A549 (cell line): Measurements from ENCODE around the gene MMP25. TPM values are rescaled to one million over a fixed set of nuclear protein-coding genes. Genes with fewer than 3 reads are reported as not detected.
"Not testable (repeated sequence)": the region's sequence is repeated elsewhere in the genome, so short reads cannot be mapped to it uniquely, and the experiment has no call there.

Experiments used
- ATAC-seq, 2 experiments: fragments of 200-7000 bp in 1 of 2; fragments of >200 bp in 1 of 2; cut with Nextera tagmentation in 1 of 2; cut with Tn5 transposase in 1 of 2; 3 replicates each; pipeline versions ENCODE4 v1.8.0 to v1.9.1; 2018 to 2020; ENCODE audit warnings: mild to moderate bottlenecking in 1 of 2, moderate library complexity in 1 of 2
- CTCF ChIA-PET: fragments of 300-600 bp; sonication (Branson Sonifier 250); formaldehyde crosslinking; extraction: SDS; loops from one replicate; lab custom pipeline; 2021; ENCODE audit warnings: antibody characterized with exemption, inconsistent platforms; lab: Yijun Ruan, JAX
- POLR2A ChIA-PET: fragments of 350-600 bp; formaldehyde crosslinking; extraction: SDS; loops from one replicate; lab custom pipeline; 2021; ENCODE audit warnings: antibody characterized with exemption, inconsistent platforms; lab: Yijun Ruan, JAX
- DNase-seq, 2 experiments: peaks; one replicate each; pipeline versions ENCODE4 v3.0.0 to v3.0.0-alpha.2; 2011 to 2016; ENCODE audit warnings: low read depth in 1 of 2, low spot score in 1 of 2
- FAIRE-seq: peaks from 2 replicates; lab custom pipeline; 2011; peaks lifted over from hg19 to GRCh38; lab: Jason Lieb, UNC
- H3K27ac ChIP-seq, 2 experiments: fragments of >200 bp; sonication (Bioruptor Twin); formaldehyde crosslinking; 3 replicates each; pipeline ENCODE4 v1.5.1; 2016 to 2017
- H3K4me1 ChIP-seq: fragments of >200 bp; sonication (Bioruptor Twin); formaldehyde crosslinking; 3 replicates; pipeline ENCODE4 v1.6.1; 2016
- H3K4me2 ChIP-seq: fragments of >200 bp; sonication (Bioruptor Twin); formaldehyde crosslinking; 3 replicates; pipeline ENCODE4 v1.6.1; 2016
- H3K4me3 ChIP-seq: fragments of >200 bp; sonication (Bioruptor Twin); formaldehyde crosslinking; 3 replicates; pipeline ENCODE4 v1.5.1; 2016
- H3K9me3 ChIP-seq: fragments of >200 bp; sonication (Bioruptor Twin); formaldehyde crosslinking; 3 replicates; pipeline ENCODE4 v1.6.1; 2016
- BHLHE40 ChIP-seq: IDR thresholded peaks from 2 replicates; pipeline ENCODE4 v1.6.1; 2012; ENCODE audit warnings: low read depth, low read length, inconsistent platforms
- EHMT2 ChIP-seq: fragments of 200-600 bp; sonication (generic); IDR thresholded peaks from 2 replicates; pipeline ENCODE4 v1.6.1; 2016; ENCODE audit warnings: antibody characterized with exemption, low read depth, mild to moderate bottlenecking, moderate library complexity
- EP300 ChIP-seq, 2 experiments: fragments of >200 bp; sonication (Bioruptor Twin); formaldehyde crosslinking; IDR thresholded peaks; 2 replicates in 1 of 2; 3 replicates in 1 of 2; pipeline ENCODE4 v1.6.1; 2016 to 2017
- ESRRA ChIP-seq: fragments of 150-350 bp; IDR thresholded peaks from 2 replicates; pipeline ENCODE4 v1.6.1; 2014; ENCODE audit warnings: mild to moderate bottlenecking, low read length, borderline replicate concordance
- GATA3 ChIP-seq: IDR thresholded peaks from 2 replicates; pipeline ENCODE4 v1.6.1; 2012; ENCODE audit warnings: borderline replicate concordance
- HDAC2 ChIP-seq: fragments of 200-600 bp; sonication (generic); IDR thresholded peaks from 2 replicates; pipeline ENCODE4 v1.6.1; 2016
- HOXA7 ChIP-seq: fragments of 250-450 bp; sonication (Bioruptor Pico); IDR thresholded peaks from 2 replicates; pipeline ENCODE4 v1.5.0; 2020; ENCODE audit warnings: mild to moderate bottlenecking, moderate library complexity
- HOXB5 ChIP-seq: fragments of 250-450 bp; sonication (Bioruptor Pico); IDR thresholded peaks from 2 replicates; pipeline ENCODE4 v1.5.0; 2020; ENCODE audit warnings: mild to moderate bottlenecking, moderate library complexity
- JUNB ChIP-seq: fragments of >200 bp; sonication (Bioruptor Twin); formaldehyde crosslinking; IDR thresholded peaks from 2 replicates; pipeline ENCODE4 v1.6.1; 2016
- KDM1A ChIP-seq: fragments of 200-600 bp; sonication (generic); IDR thresholded peaks from 2 replicates; pipeline ENCODE4 v1.6.1; 2016; ENCODE audit warnings: low read depth, mild to moderate bottlenecking
- MAFK ChIP-seq: fragments of 450-650 bp; IDR thresholded peaks from 2 replicates; pipeline ENCODE4 v1.6.1; 2014; ENCODE audit not compliant: partially characterized antibody
- MYC ChIP-seq: IDR thresholded peaks from 2 replicates; pipeline ENCODE4 v1.6.1; 2012; ENCODE audit warnings: mild to moderate bottlenecking, inconsistent platforms, low read length, improper control_type of control experiment, borderline replicate concordance
- NR3C1 ChIP-seq: fragments of >200 bp; sonication (Bioruptor Twin); formaldehyde crosslinking; IDR thresholded peaks from 3 replicates; pipeline ENCODE4 v1.6.1; 2017
- POLR2A ChIP-seq: IDR thresholded peaks from 2 replicates; pipeline ENCODE4 v1.6.1; 2012; ENCODE audit warnings: mild to moderate bottlenecking, low read length
- POLR2AphosphoS2 ChIP-seq: conservative IDR thresholded peaks from 2 replicates; pipeline ENCODE4 v1.6.1; 2012; ENCODE audit warnings: low read length, improper control_type of control experiment, inconsistent platforms
- RCOR1 ChIP-seq: fragments of 150-350 bp; IDR thresholded peaks from 2 replicates; pipeline ENCODE4 v1.6.1; 2014; ENCODE audit warnings: antibody characterized with exemption, low read length, low read depth
- SREBF2 ChIP-seq: fragments of 450-650 bp; IDR thresholded peaks from 2 replicates; pipeline ENCODE4 v1.6.1; 2014; ENCODE audit warnings: mild to moderate bottlenecking, moderate library complexity
- WGBS: methylation state at CpG from one replicate; pipeline ENCODE4 v1.1.6; 2017; ENCODE audit errors: missing lambda C conversion rate; 5-methylcytosine and 5-hydroxymethylcytosine counted together
- polyA plus RNA-seq, 4 experiments: library from polyadenylated mRNA; depleted of rRNA in 3 of 4; stranded (reverse); fragments of >200 nt; fragmentation: RNase III in 1 of 4; extraction: RNeasy Plus Mini Kit Qiagen cat#74134 plus additional on column Dnase treatment in 1 of 4; gene quantifications; 2 replicates in 3 of 4; 3 replicates in 1 of 4; pipeline ENCODE4 v1.2.3, GENCODE V29; 2011 to 2017
- TF ChIP-seq, protein P1 (sequence below): fragments of >200 bp; sonication (Bioruptor Twin); formaldehyde crosslinking; IDR thresholded peaks from 3 replicates; pipeline ENCODE4 v1.5.1; 2016
- TF ChIP-seq, protein P2 (sequence below): fragments of >200 bp; sonication (Bioruptor Twin); formaldehyde crosslinking; IDR thresholded peaks from 2 replicates; pipeline ENCODE4 v1.6.1; 2016

MMP25 gene
- polyA plus RNA-seq, 2 of the 4 experiments (the other 2 are of a cell fraction), result 0.04 to 0.31 TPM

DNA sequence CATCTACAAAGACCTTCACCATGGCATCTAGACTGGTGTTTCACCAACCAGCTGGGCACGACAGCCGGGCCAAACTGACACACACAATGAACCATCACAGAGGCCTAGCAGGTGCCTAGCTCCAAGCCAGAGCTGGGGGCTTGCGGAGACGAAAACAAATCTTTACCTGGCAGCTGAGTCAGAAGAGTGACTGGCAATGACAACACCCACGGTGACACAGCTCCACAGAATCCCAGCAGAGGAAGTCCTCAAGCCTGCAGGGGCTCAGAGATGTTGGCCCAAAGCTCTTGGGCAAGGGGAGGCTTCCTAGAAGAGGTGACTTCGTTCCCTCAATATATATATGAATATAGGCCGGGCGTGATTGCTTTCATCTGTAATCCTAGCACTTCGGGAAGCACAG lies 5.1 kb downstream of the MMP25 start:
- DNase-seq (no peak), FAIRE-seq (no peak), ATAC-seq (no peak)
- POLR2A ChIA-PET, result no interaction called here
- WGBS, result 64% methylated on average over 7 of the region's 9 CpGs
- H3K4me1 ChIP-seq, result peaks cover 2% of the 10 kb centered on the region; the same call in 1 of the 3 replicates
- no peak overlapping the region for H3K27ac ChIP-seq
- H3K9me3 ChIP-seq, result no peaks in the 10 kb centered on the region
- no peak for TF ChIP-seq RCOR1
- TF ChIP-seq MAFK, result no peak
- TF ChIP-seq HOXA7 (CRISPR knock-in tag), result no peak
- no peak for TF ChIP-seq POLR2AphosphoS2
- no peak for TF ChIP-seq KDM1A
- TF ChIP-seq EHMT2, result no peak
- TF ChIP-seq SREBF2, result no peak
- no peak for TF ChIP-seq HOXB5 (CRISPR knock-in tag)
- no peak for TF ChIP-seq EP300 (IDR thresholded peaks at IDR 0.05)
- TF ChIP-seq POLR2A, result no peak
- TF ChIP-seq, protein P1, sequence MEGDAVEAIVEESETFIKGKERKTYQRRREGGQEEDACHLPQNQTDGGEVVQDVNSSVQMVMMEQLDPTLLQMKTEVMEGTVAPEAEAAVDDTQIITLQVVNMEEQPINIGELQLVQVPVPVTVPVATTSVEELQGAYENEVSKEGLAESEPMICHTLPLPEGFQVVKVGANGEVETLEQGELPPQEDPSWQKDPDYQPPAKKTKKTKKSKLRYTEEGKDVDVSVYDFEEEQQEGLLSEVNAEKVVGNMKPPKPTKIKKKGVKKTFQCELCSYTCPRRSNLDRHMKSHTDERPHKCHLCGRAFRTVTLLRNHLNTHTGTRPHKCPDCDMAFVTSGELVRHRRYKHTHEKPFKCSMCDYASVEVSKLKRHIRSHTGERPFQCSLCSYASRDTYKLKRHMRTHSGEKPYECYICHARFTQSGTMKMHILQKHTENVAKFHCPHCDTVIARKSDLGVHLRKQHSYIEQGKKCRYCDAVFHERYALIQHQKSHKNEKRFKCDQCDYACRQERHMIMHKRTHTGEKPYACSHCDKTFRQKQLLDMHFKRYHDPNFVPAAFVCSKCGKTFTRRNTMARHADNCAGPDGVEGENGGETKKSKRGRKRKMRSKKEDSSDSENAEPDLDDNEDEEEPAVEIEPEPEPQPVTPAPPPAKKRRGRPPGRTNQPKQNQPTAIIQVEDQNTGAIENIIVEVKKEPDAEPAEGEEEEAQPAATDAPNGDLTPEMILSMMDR, result no peak
- TF ChIP-seq, protein P2, sequence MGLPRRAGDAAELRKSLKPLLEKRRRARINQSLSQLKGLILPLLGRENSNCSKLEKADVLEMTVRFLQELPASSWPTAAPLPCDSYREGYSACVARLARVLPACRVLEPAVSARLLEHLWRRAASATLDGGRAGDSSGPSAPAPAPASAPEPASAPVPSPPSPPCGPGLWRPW, result no peak
- no peak for TF ChIP-seq HDAC2
- no peak for TF ChIP-seq GATA3
- TF ChIP-seq JUNB, result no peak
- no peak for TF ChIP-seq NR3C1
- no peak for TF ChIP-seq BHLHE40
- no peak for TF ChIP-seq MYC
- no peak for TF ChIP-seq ESRRA
- CTCF ChIA-PET, result interaction anchor here (0.8 to 6.2 kb wide), 7 partner anchors 8 to 78 kb away, joined by 3 to 104 read pairs (median 5); partner anchors contain the start of gene IL32
- no peak overlapping the region for H3K4me2 ChIP-seq
- no peak overlapping the region for H3K4me3 ChIP-seq

DNA sequence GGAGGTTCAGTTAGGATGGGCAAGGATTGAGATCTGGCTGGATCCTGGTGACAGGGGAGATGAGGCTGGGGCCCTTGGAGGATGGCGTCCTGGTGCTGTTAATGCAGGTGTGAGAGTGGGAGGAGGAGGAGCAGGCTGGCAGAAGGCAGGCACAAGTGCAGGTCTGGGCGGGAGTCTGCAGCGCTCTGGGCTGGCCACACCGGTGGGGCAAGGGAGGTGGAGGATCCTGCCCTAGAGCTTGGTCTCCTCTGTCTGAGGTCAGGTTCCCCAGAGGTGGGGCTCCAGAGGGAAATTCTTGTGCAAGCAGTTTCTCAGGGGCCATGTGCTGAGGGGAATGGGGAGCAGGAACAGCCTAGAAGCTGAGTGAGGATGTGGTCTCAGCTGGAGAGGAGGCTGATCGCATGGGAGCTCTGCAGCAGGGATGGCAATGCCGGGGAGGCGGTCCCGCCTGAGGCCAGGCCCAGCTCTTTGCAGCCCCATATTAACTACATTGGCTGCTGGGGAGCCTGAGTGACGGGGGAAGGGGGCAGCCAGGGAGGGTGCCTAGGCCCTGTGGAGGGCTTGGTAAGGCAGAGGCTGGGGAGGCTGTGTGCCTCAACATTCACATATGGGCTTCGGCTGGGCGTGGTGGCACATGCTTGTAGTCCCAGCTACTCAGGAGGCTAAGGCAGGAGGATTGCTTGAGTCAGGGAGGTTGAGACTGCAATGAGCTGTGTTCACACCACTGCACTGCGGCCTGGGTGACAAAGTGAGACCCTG lies 6.4 kb downstream of the MMP25 start:
- H3K4me1 ChIP-seq, POLR2A ChIA-PET, DNase-seq, H3K9me3 ChIP-seq, H3K27ac ChIP-seq, ATAC-seq, H3K4me2 ChIP-seq, FAIRE-seq, H3K4me3 ChIP-seq: not testable (repeated sequence)
- WGBS, result 81% methylated on average over 11 of the region's 12 CpGs
- CTCF ChIA-PET, result interaction anchor here (6.2 kb wide), 1 partner anchor 21 kb away, joined by 104 read pairs; no protein-coding TSS in a partner anchor

DNA sequence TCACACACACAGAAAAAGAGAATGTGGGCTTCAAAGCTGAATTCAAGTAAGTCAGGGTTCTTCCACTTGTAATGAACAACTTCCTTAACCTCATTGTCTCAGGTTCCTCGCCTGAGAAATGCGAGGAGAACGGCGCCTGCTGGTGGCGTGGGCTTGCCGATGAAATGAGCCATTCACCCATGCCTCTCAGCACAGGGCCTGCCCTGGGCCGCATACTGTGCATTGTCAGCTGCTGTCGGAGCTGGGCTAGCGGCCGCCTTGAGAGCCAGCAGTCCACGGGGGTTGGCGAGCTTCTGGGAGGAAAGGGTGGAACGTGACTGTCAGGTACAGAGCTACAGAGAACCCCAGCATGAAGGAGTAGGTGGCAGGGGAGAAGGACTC lies 7.0 kb downstream of the MMP25 start:
- H3K27ac ChIP-seq, H3K4me1 ChIP-seq, FAIRE-seq, POLR2A ChIA-PET, H3K4me2 ChIP-seq, CTCF ChIA-PET, DNase-seq, H3K9me3 ChIP-seq, H3K4me3 ChIP-seq: not testable (repeated sequence)
- 91% methylated on average over 9 of the region's 13 CpGs for WGBS
- ATAC-seq, result 0 out of 6 replicates have a peak, but pooled peaks of 1 of the 2 experiments have one; percentile 8
